Right lobe of liver (tissue), 6 donors: ENCODE results near the gene ARHGAP8. TPM values are rescaled to one million over a fixed set of nuclear protein-coding genes. Genes with fewer than 3 reads are reported as not detected.
A peak's percentile ranks its signal among the peaks of the same experiment; 100 is the strongest.

Experiments used
- ATAC-seq, 4 donors: fragments of 200-7000 bp; cut with Tn5 transposase; one replicate each; pipeline ENCODE4 v1.9.1; 2020; ENCODE audit warnings: mild to moderate bottlenecking in 4 of 4, moderate library complexity in 4 of 4
- DNase-seq, 3 donors: peaks; one replicate each; pipeline ENCODE4 v3.0.0-alpha.2; 2020
- H3K27ac ChIP-seq, 3 donors: fragments of 200-600 bp; one replicate each; pipeline ENCODE4 v1.8.0; 2022
- H3K27me3 ChIP-seq, 2 donors: fragments of 200-600 bp; one replicate each; pipeline ENCODE4 v1.8.0; 2022
- H3K36me3 ChIP-seq, 4 donors: fragments of 200-600 bp; sonication (generic) in 1 of 4; one replicate each; pipeline versions ENCODE4 v1.5.1 to v1.8.0; 2017 to 2022; ENCODE audit warnings: control low read depth in 1 of 4
- H3K4me1 ChIP-seq, 4 donors: fragments of 200-600 bp; sonication (generic) in 1 of 4; one replicate each; pipeline versions ENCODE4 v1.5.1 to v1.8.0; 2017 to 2022; ENCODE audit warnings: control low read depth in 1 of 4
- H3K4me3 ChIP-seq, 3 donors: fragments of 200-600 bp; one replicate each; pipeline ENCODE4 v1.8.0; 2022
- H3K9me3 ChIP-seq, 4 donors: fragments of 200-600 bp; sonication (generic) in 1 of 4; one replicate each; pipeline versions ENCODE4 v1.5.1 to v1.8.0; 2017 to 2022; ENCODE audit warnings: control low read depth in 1 of 4
- CTCF ChIP-seq, 4 donors: fragments of 200-600 bp in 3 of 4; fragments of 450-650 bp in 1 of 4; IDR thresholded peaks; one replicate each; pipeline versions ENCODE4 v1.5.1 to v1.8.0; 2016 to 2022; ENCODE audit warnings: antibody characterized with exemption in 4 of 4, mild to moderate bottlenecking in 2 of 4
- POLR2A ChIP-seq: fragments of 450-650 bp; IDR thresholded peaks from one replicate; pipeline ENCODE4 v1.6.1; 2017; ENCODE audit warnings: antibody characterized with exemption, mild to moderate bottlenecking
- WGBS: methylation state at CpG from one replicate; pipeline ENCODE4 v1.1.6; 2018; ENCODE audit warnings: low coverage, low lambda C conversion rate; ENCODE audit not compliant: insufficient coverage; ENCODE audit errors: missing lambda C conversion rate; 5-methylcytosine and 5-hydroxymethylcytosine counted together
- intact Hi-C, 2 donors: fragments of 100-400 bp; cut with DNase I; formaldehyde crosslinking; loops; one replicate each; pipeline versions ENCODE4 v1.11.2 to v1.14.1; 2022
- total RNA-seq, 6 experiments: library from RNA; depleted of rRNA in 2 of 6; stranded (reverse); fragments of >200 nt in 2 of 6; fragmentation: NEBNext Ultra II Directional in 3 of 6; extraction: Animal tissue kit (Norgen Biotek cat#: 25700) in 3 of 6; gene quantifications; one replicate each; pipeline versions ENCODE4 v1.1.0 to v1.2.4, GENCODE V29; 2016 to 2023
- donor health status: DM: no; HTN: yes; CAD: no.
- donor health status: DM: no; HTN: no; CAD: no.
- donor health status: DM: no; HTN: no; CAD: no.
- donor health status: DM: no; HTN: yes; CAD: no.
- donor health status: DM: no; HTN: yes; CAD: no.

Gene ARHGAP8
- total RNA-seq, 6 experiments from 2014 or later = 0.49 to 1.0 (median 0.61) TPM; not detected in 1

GRCh38 chr22:44823396-44823795 is 71.0 kb downstream of the ARHGAP8 start:
- Histone ChIP-seq H3K9me3 (no peaks in the 10 kb centered on the region), H3K4me1 (no peaks in the 10 kb centered on the region), H3K4me3 (no peak overlapping the region), H3K36me3 (no peaks in the 10 kb centered on the region), H3K27ac (no peak overlapping the region), H3K27me3 (no peaks in the 10 kb centered on the region)
- ATAC-seq (no peak), DNase-seq (peak in 1 of 3 donors; percentile 7)
- intact Hi-C loops = loop anchor here in 1 of 2 donors (10.0 kb wide), 1 partner anchor 271 kb away; no protein-coding TSS in a partner anchor
- WGBS = 80% methylated on average over 1 of the region's 8 CpGs
- TF ChIP-seq POLR2A (no peak), CTCF (IDR thresholded peaks at IDR 0.05) (no peak)

- no peaks in the 10 kb centered on the region for H3K9me3 ChIP-seq
- 80% methylated on average over 2 of the region's 4 CpGs for WGBS
Observed at GRCh38 chr22:44823806-44824205, 71.4 kb downstream of the ARHGAP8 start.

GRCh38 chr22:44824271-44824670 is 71.9 kb downstream of the ARHGAP8 start:
- 75% methylated on average over 7 of the region's 12 CpGs for whole genome bisulfite sequencing
- Histone ChIP-seq H3K36me3 (no peaks in the 10 kb centered on the region), H3K27me3 (no peaks in the 10 kb centered on the region), H3K9me3 (no peaks in the 10 kb centered on the region), H3K27ac (no peak overlapping the region), H3K4me1 (no peaks in the 10 kb centered on the region), H3K4me3 (no peak overlapping the region)
- no peak for ATAC-seq
- intact Hi-C loops = loop anchor here in 1 of 2 donors (10.0 kb wide), 1 partner anchor 271 kb away; no protein-coding TSS in a partner anchor
- peak in 1 of 3 donors; percentile 21 for DNase-seq
- TF ChIP-seq POLR2A (no peak), CTCF (IDR thresholded peaks at IDR 0.05) (no peak)

More at GRCh38 chr22:44823806-44824205, 71.4 kb downstream of the ARHGAP8 start:
- H3K4me3 ChIP-seq = no peak overlapping the region
- H3K27me3 ChIP-seq = no peaks in the 10 kb centered on the region
- H3K27ac ChIP-seq = no peak overlapping the region
- DNase-seq (peak in 1 of 3 donors; percentile 29), ATAC-seq (no peak)
- TF ChIP-seq CTCF (IDR thresholded peaks at IDR 0.05) (no peak), POLR2A (no peak)
- intact Hi-C loops = loop anchor here in 1 of 2 donors (10.0 kb wide), 1 partner anchor 271 kb away; no protein-coding TSS in a partner anchor
- no peaks in the 10 kb centered on the region for H3K36me3 ChIP-seq
- H3K4me1 ChIP-seq = no peaks in the 10 kb centered on the region

GRCh38 chr22:44825310-44826150 is 73.2 kb downstream of the ARHGAP8 start:
- intact Hi-C loops = loop anchor here in 1 of 2 donors (10.0 kb wide), 1 partner anchor 269 kb away; no protein-coding TSS in a partner anchor
- Histone ChIP-seq H3K4me3 (no peak overlapping the region), H3K9me3 (no peaks in the 10 kb centered on the region), H3K36me3 (no peaks in the 10 kb centered on the region), H3K27me3 (no peaks in the 10 kb centered on the region), H3K27ac (no peak overlapping the region), H3K4me1 (no peaks in the 10 kb centered on the region)
- ATAC-seq (no peak), DNase-seq (peak in 1 of 3 donors; percentile 52)
- 86% methylated on average over 19 of the region's 43 CpGs for WGBS
- no peak for TF ChIP-seq CTCF (IDR thresholded peaks at IDR 0.05)
- TF ChIP-seq POLR2A = no peak
